PC-9 (cell line): Measurements from ENCODE around the gene RAB2B.

ENCODE experiments used
- EZH2 ChIP-seq: fragments of 200-600 bp; sonication (generic); IDR thresholded peaks from 2 replicates; pipeline ENCODE4 v1.8.0; 2017; ENCODE audit warnings: antibody characterized with exemption, low read depth
- TF ChIP-seq, protein P1 (sequence below): fragments of 200-600 bp; sonication (generic); conservative IDR thresholded peaks from 2 replicates; pipeline ENCODE4 v1.6.1; 2017; ENCODE audit warnings: mixed run types, antibody characterized with exemption, mild to moderate bottlenecking, moderate library complexity

DNA sequence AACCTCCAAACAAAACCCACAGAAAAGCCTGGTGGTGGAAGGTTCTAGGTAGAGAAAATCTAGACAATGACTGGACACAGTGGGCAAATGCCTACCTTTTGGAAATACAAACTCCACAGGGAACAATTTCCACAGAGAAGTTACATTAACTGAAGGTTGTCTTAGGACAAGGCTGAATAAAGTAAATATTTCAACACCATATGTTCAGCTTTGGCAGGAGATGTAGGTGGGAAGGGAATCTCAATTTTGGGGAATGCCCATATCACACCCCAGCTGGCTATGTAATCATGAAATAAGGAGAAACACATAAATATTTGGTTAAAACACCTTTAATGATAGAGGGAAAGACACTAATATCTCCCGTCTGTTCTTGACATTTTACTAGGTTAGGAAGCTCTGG is 44.0 kb upstream of the RAB2B start:
- TF ChIP-seq, protein P1, sequence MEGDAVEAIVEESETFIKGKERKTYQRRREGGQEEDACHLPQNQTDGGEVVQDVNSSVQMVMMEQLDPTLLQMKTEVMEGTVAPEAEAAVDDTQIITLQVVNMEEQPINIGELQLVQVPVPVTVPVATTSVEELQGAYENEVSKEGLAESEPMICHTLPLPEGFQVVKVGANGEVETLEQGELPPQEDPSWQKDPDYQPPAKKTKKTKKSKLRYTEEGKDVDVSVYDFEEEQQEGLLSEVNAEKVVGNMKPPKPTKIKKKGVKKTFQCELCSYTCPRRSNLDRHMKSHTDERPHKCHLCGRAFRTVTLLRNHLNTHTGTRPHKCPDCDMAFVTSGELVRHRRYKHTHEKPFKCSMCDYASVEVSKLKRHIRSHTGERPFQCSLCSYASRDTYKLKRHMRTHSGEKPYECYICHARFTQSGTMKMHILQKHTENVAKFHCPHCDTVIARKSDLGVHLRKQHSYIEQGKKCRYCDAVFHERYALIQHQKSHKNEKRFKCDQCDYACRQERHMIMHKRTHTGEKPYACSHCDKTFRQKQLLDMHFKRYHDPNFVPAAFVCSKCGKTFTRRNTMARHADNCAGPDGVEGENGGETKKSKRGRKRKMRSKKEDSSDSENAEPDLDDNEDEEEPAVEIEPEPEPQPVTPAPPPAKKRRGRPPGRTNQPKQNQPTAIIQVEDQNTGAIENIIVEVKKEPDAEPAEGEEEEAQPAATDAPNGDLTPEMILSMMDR: no peak
- no peak for TF ChIP-seq EZH2
